Measurements from ENCODE around the gene XRCC5. TPM values are rescaled to one million over a fixed set of nuclear protein-coding genes. Genes with fewer than 3 reads are reported as not detected.

The XRCC5 gene
- total RNA-seq, 1 experiment from 2014 or later, result 424 TPM

- no TSS peak for BruUV-seq (replicated peaks)
- no peak overlapping the region for H3K4me3 ChIP-seq (replicated peaks in 1 of 2; ENCODE audit: low read depth in 1 of 2, low read length in 2 of 2)
- H4K20me1 ChIP-seq (ENCODE audit: insufficient read depth), result peaks cover 34% of the 10 kb centered on the region; the same call in 1 of the 2 replicates
- CTCF ChIA-PET, result no interaction called here
- TF ChIP-seq SP1 (IDR thresholded peaks at IDR 0.05; ENCODE audit: low read depth), result no peak
- no peak for TF ChIP-seq CTCF (IDR thresholded peaks at IDR 0.05 in 2 of 3, conservative IDR thresholded peaks at IDR 0.05 in 1 of 3; ENCODE audit: borderline replicate concordance in 1 of 3, insufficient read depth in 1 of 3, low read depth in 2 of 3, low read length in 2 of 3)
- no peak for TF ChIP-seq MAX (IDR thresholded peaks at IDR 0.05)
- no peak for TF ChIP-seq ZFX (IDR thresholded peaks at IDR 0.05)
- no peak for TF ChIP-seq ZBTB33 (IDR thresholded peaks at IDR 0.05; ENCODE audit: extremely low read depth, insufficient replicate concordance, low read length)
- no peak for TF ChIP-seq YY1 (IDR thresholded peaks at IDR 0.05; ENCODE audit: extremely low read depth, insufficient replicate concordance, low read depth, low read length)
- no peak for TF ChIP-seq TCF7L2 (IDR thresholded peaks at IDR 0.05; ENCODE audit: borderline replicate concordance, extremely low read depth, insufficient read depth, insufficient read length)
- no peak for TF ChIP-seq JUND (IDR thresholded peaks at IDR 0.05)
- TF ChIP-seq EGR1 (IDR thresholded peaks at IDR 0.05; ENCODE audit: low read depth), result no peak
- no peak for TF ChIP-seq CBX3 (IDR thresholded peaks at IDR 0.05; ENCODE audit: low read depth)
- TF ChIP-seq EZH2phosphoT487 (IDR thresholded peaks at IDR 0.05; ENCODE audit: borderline replicate concordance), result no peak
- no peak for TF ChIP-seq RAD21 (IDR thresholded peaks at IDR 0.05; ENCODE audit: low read depth)
- TF ChIP-seq ATF3 (IDR thresholded peaks at IDR 0.05), result no peak
- TF ChIP-seq ZNF274 (IDR thresholded peaks at IDR 0.05; ENCODE audit: low read depth, low read length), result no peak
- no peak for TF ChIP-seq SIN3A (IDR thresholded peaks at IDR 0.05; ENCODE audit: low read depth)
- POLR2A ChIA-PET, result no interaction called here
- no peaks in the 10 kb centered on the region for H3K27me3 ChIP-seq (ENCODE audit: insufficient read depth, low read length)
- no peaks in the 10 kb centered on the region for H3K4me1 ChIP-seq (ENCODE audit: control insufficient read depth in 1 of 2, insufficient read depth in 2 of 2, low read length in 2 of 2)
- peaks cover 82 to 93% of the 10 kb centered on the region in 2 experiments for H3K36me3 ChIP-seq (ENCODE audit: control insufficient read depth in 1 of 2, insufficient read depth in 2 of 2, low read length in 2 of 2)
- intact Hi-C loops (cut with micrococcal nuclease), result no loop called here
- RAD21 ChIA-PET (ENCODE audit: low non-redundant PET in 1 of 2, low total read pairs in 2 of 2, uncharacterized antibody in 2 of 2, unreplicated experiment in 2 of 2), result no interaction called here
- no peak overlapping the region for H2AFZ ChIP-seq (ENCODE audit: low read depth, low read length, poor library complexity, severe bottlenecking)
- no peak overlapping the region for H3K4me2 ChIP-seq (ENCODE audit: low read length)
- ATAC-seq (no peak), DNase-seq (ENCODE audit: low read depth, low spot score) (no peak)
- H3K9ac ChIP-seq (ENCODE audit: low read length), result no peak overlapping the region
- H3K9me3 ChIP-seq (ENCODE audit: control insufficient read depth in 1 of 2, insufficient read depth in 1 of 2, low read depth in 1 of 2, low read length in 2 of 2), result no peaks in the 10 kb centered on the region
- peaks cover 100% of the 10 kb centered on the region for H3K79me2 ChIP-seq (ENCODE audit: insufficient read depth, low read length)
- H3K9me2 ChIP-seq (ENCODE audit: insufficient read depth), result no peaks in the 10 kb centered on the region
- H3K27ac ChIP-seq (ENCODE audit: low read depth, low read length), result no peak overlapping the region; the same call in 1 of the 2 replicates
These were observed 12.1 kb downstream of the XRCC5 start for GRCh38 chr2:216121255-216121654.

All from HCT116 (cell line).